HG03175 (cell line): Measurements from ENCODE around the gene ADAM29.
"Not testable (repeated sequence)": the region's sequence is repeated elsewhere in the genome, so short reads cannot be mapped to it uniquely, and the experiment has no call there.

ENCODE experiments used
- ATAC-seq: cut with Tn5 transposase; IDR thresholded peaks from one replicate; pipeline ENCODE4 v1.9.1; 2021; ENCODE audit warnings: mild to moderate bottlenecking, moderate library complexity; ENCODE audit not compliant: unreplicated experiment

ADAM29 gene

DNA sequence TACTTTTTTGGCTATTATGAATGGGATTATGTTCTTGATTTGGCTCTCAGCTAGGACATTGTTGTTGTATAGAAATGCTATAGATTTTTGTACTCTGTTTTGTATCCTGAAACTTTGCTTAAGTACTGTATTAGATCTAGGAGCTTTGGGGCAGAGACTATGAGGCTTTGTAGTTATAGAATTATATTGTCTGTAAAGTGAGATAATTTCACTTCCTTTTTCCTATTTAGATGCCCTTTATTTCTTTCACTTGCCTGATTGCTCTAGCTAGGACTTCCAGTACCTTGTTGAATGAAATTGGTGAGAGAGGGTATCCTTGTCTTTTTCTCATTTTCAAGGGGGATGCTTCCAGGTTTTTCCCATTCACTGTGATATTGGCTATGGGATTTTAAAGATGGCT is 28.1 kb downstream of the ADAM29 start:
- peak; percentile 61 for ATAC-seq

- ATAC-seq, result no peak
These were observed 30.7 kb downstream of the ADAM29 start for GRCh38 chr4:174948826-174949225.

GRCh38 chr4:174972911-174973310 is 54.8 kb downstream of the ADAM29 start:
- no peak for ATAC-seq

DNA sequence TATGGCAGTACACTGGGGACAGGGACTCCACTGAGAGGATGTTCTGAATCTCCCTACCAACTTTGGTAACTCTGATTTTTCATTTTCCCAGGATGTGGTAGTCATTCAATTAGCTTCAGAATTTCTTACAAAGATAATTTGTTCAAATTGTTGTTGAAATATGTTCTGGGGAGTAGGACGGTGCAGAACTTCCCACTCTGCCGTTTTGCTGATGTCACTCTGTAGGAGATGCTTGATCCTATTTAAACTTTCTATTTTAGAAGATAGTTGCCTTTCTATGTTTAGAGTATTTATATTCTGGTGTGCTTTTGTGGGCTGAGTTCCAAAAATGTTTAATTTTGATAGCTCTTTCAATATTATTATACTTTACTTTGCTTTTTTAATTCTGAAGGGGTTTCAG is 55.2 kb downstream of the ADAM29 start:
- ATAC-seq, result no peak

DNA sequence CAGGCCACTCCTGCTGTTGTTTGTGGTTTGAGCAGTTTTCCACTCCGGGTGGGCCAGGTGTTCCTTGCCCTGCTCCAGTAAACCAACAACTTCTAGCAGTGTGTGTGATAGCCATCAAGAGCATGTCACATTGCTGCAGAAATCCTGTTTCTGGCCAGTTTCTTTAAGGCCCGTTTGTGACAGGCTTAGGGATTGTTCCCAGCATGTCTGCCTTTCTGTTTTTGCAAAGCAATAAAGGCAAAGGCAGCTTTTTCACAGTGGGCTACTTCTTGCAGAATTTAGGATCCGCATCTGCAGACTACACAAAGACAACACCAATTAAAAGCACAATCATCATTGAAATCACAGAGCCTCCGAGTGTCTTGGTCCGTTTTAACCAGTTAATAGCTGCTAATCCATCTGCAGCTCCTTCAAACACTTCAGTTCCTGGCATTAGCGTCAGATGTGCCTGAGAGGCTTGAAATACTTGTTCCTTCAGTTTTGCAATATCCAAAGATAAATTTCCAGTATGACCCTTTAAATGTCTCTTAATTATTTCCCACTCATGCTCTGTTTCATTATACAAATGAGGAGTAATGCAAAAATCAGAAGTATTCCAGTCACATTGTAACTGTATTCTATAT is 65.1 kb downstream of the ADAM29 start:
- ATAC-seq, result no peak

- not testable (repeated sequence) for ATAC-seq
These were observed 65.7 kb downstream of the ADAM29 start for GRCh38 chr4:174983870-174984269.

DNA sequence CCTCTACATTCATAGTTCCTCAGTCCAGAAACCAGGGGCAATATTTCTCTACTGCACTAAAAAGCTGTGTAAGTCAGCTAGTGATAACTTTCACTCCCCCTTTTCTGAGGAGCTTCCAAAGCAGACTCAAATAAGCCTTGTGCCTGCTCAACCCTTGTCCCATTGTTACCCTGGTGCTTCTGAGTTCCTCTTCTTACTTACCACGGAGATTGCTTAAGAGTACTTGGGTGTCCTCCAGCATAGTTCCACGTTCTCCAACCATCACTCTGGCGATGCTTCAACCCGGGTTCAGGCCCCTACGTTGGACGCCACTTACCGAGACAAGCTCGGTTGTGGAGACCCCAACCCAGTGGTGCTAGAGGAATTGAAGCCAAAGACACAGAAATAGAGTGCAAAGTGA is 71.6 kb downstream of the ADAM29 start:
- ATAC-seq, result no peak

DNA sequence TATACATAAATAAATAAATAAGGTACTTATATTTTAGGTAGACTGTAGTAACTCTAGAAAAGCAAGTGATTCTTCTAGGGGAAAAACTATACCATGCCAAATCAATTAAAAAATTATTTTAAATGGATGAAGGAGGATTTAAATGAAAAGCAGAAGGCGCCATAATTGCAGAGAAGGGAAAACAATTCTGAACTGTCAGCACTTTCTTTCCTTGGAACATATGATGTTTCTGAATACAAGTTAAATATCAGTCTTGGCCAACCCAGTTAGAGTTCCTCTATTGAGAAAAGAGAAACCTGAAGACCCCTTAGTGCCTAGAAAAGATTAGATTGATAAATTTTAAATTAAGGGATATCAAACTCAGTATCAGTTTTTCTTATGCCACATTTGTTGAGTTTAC is 75.8 kb downstream of the ADAM29 start:
- no peak for ATAC-seq

GRCh38 chr4:174996079-174996478 is 77.9 kb downstream of the ADAM29 start:
- no peak for ATAC-seq

DNA sequence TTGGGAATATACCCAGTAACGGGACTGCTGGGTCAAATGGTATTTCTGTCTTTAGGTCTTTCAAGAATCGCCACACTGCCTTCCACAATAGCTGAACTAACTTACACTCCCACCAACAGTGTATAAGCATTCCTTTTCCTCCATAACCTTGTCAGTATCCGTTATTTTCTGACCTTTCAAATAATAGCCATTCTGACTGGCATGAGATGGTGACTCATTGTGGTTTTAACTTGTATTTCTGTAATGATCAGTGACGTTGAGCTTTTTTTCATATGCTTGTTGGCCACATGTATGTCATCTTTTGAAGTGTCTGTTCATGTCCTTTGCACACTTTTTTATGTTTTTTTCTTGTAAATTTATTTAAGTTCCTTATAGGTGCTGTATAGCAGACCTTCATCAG is 81.2 kb downstream of the ADAM29 start:
- ATAC-seq, result no peak

DNA sequence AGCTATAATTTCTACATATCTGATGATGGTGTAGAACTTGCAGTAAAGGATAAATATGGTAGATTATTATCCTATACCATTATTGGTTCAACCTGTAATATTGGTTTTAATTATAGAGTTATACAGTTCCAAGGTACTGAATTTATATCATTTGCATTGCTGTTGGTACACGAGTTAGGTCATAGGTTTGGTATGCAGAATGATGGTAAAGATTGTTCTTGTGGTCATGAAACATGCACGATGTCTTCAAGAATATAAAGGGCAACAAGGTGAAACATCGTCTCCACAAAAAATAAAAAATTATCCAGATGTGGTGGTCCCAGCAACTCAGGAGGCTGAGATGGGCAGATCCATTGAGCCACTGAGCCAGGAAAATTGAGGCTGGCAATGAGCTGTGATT is 99.6 kb downstream of the ADAM29 start:
- ATAC-seq, result no peak

DNA sequence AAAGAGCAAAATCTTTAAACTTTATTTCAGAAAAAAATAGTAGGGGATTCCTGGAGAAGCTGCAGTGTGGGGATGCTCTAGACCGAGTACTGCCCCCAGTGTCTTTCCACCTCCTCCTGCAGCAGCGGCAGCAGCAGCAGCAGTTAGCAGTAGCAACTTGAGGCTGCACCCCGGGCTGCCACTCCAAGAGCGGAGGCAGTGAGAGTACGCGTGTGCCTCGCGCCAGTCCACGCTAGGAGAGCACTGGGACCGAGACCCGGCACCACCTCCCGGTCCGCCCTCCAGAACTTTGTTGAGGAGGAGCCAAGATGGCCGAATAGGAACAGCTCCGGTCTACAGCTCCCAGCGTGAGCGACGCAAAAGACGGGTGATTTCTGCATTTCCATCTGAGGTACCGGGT is 101.3 kb downstream of the ADAM29 start:
- ATAC-seq, result not testable (repeated sequence)
